ENCODE results near the gene MINPP1.

DNA sequence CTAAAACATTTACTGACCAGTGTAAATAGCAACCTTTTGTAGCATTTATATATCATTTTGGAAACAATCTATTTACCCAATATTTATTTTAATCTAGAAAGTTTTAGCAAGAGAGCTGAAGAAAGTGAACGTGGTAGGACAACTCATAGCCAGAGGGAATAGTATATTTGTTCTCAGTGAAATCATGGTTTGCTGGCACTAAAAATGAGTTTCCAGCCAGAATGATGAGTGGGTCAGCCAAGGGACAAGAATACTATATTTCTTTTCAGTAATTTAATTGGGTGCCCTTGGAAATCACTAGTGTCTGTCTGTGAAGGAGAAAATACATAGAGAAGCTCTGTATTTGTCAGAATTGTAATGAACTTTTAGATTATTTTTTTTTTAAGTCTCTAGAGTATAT, 74.9 kb downstream of the MINPP1 start:
- no peak for TF ChIP-seq CTCF (conservative IDR thresholded peaks at IDR 0.05 in 1 of 2, IDR thresholded peaks at IDR 0.05 in 1 of 2; ENCODE audit: extremely low read depth in 1 of 2, insufficient read depth in 1 of 2, low read depth in 1 of 2, low read length in 2 of 2)
- TF ChIP-seq EZH2 (IDR thresholded peaks at IDR 0.05; ENCODE audit: borderline replicate concordance, low read length), result no peak
